Measurements from ENCODE around the gene SGPL1.
"Not testable (repeated sequence)": the region's sequence is repeated elsewhere in the genome, so short reads cannot be mapped to it uniquely, and the experiment has no call there.

Gene SGPL1, protein sequence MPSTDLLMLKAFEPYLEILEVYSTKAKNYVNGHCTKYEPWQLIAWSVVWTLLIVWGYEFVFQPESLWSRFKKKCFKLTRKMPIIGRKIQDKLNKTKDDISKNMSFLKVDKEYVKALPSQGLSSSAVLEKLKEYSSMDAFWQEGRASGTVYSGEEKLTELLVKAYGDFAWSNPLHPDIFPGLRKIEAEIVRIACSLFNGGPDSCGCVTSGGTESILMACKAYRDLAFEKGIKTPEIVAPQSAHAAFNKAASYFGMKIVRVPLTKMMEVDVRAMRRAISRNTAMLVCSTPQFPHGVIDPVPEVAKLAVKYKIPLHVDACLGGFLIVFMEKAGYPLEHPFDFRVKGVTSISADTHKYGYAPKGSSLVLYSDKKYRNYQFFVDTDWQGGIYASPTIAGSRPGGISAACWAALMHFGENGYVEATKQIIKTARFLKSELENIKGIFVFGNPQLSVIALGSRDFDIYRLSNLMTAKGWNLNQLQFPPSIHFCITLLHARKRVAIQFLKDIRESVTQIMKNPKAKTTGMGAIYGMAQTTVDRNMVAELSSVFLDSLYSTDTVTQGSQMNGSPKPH

GRCh38 chr10:70815504-70816219, at the start of gene SGPL1:
SGPL1 (plus strand) TSS chr10:70815948; CDS start chr10:70816854, 906 bp downstream.
- H3K4me3 ChIP-seq (ENCODE audit: low read length), result peak within 1 kb of the TSS; percentile 93
- H3K36me3 ChIP-seq (ENCODE audit: insufficient read depth, low read depth, low read length), result peaks cover 34% of the 10 kb centered on the region
- H3K4me1 ChIP-seq (ENCODE audit: insufficient read depth, low read length), result no peaks in the 10 kb centered on the region
- H3K27ac ChIP-seq (ENCODE audit: low read length), result no peak within 1 kb of the TSS
- H3K9me3 ChIP-seq (ENCODE audit: insufficient read depth, low read depth, low read length), result no peaks in the 10 kb centered on the region
- H3K9ac ChIP-seq (ENCODE audit: low read depth, low read length), result peak within 1 kb of the TSS; percentile 88; the same call in 1 of the 2 replicates
- no peaks in the 10 kb centered on the region for H3K27me3 ChIP-seq (ENCODE audit: insufficient read depth, low read length)

DNA sequence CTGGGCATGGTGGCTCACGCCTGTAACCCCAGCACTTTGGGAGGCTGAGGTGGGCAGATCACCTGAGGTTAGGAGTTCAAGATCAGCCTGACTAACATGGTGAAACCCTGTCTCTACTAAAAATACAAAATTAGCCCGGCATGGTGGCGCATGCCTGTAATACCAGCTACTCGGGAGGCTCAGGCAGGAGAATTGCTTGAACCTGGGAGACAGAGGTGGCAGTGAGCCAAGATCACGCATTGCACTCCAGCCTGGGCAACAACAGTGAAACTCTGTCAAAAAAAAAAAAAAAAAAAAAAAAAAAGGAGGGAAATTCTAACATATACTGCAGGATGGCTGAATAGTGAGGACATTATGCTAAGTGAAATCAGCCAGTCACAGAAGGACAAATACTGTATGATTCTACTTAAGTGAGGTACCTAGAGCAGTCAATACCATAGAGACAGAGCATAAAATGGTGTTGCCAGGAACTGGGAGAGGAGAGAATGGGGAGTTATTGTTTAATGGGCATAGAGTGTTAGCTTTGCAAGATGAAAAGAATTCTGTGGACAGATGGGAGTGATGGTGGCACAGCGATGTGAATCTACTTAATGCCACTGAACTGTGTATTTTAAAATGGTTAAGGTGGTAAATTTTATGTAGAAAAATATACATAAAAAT, 47.6 kb upstream of the SGPL1 start:
- not testable (repeated sequence) for H3K4me1 ChIP-seq (ENCODE audit: insufficient read depth, low read length); H3K9ac ChIP-seq (ENCODE audit: low read depth, low read length); H3K4me3 ChIP-seq (ENCODE audit: low read length); H3K27ac ChIP-seq (ENCODE audit: low read length); H3K27me3 ChIP-seq (ENCODE audit: insufficient read depth, low read length); H3K36me3 ChIP-seq (ENCODE audit: insufficient read depth, low read depth, low read length)
- H3K9me3 ChIP-seq (ENCODE audit: insufficient read depth, low read depth, low read length), result peaks cover 21% of the 10 kb centered on the region

DNA sequence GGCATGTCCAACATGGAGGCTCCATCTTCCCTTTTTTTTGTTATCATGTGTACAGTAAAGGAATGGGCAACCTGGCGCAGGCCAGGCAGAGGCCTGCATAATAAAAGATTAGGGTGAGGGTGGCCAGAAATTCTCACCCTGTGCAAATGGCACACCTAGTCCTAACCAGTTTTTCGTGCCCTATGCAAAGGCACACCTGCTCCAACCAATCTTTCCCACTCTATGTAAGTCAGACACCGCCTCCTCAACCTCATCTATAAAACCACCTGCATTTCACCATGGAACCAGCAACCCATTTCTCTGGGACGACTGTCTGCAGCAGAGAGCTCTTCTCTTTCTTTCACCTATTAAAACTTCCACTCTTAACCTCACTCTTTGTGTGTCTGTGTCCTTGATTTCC, 46.6 kb upstream of the SGPL1 start:
- H3K9me3 ChIP-seq (ENCODE audit: insufficient read depth, low read depth, low read length), result peaks cover 21% of the 10 kb centered on the region
- H3K4me1 ChIP-seq (ENCODE audit: insufficient read depth, low read length), result no peaks in the 10 kb centered on the region
- no peak overlapping the region for H3K4me3 ChIP-seq (ENCODE audit: low read length)
- no peak overlapping the region for H3K27ac ChIP-seq (ENCODE audit: low read length)
- H3K9ac ChIP-seq (ENCODE audit: low read depth, low read length), result no peak overlapping the region
- no peaks in the 10 kb centered on the region for H3K36me3 ChIP-seq (ENCODE audit: insufficient read depth, low read depth, low read length)
- no peaks in the 10 kb centered on the region for H3K27me3 ChIP-seq (ENCODE audit: insufficient read depth, low read length)

DNA sequence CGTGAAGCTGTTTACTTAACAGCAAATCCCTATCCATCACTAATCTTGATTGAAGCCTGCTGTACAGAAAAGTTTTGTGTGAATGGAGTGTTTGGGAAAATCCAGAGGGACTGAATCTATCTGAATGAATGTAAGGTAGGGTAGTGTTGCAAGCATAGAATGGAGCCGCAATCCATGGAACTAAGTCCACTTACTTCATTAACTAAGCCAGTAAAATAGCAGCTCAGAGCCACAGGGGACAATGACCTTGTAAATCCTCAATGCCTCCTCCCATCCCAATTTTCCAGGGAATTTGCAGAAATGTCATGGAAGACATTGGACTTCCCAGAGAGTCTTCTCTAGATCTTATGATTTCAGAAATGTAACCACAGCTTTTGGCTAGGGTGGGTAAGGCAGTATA, 45.7 kb upstream of the SGPL1 start:
- no peak overlapping the region for H3K4me3 ChIP-seq (ENCODE audit: low read length)
- H3K9me3 ChIP-seq (ENCODE audit: insufficient read depth, low read depth, low read length), result peaks cover 21% of the 10 kb centered on the region
- H3K36me3 ChIP-seq (ENCODE audit: insufficient read depth, low read depth, low read length), result no peaks in the 10 kb centered on the region
- no peak overlapping the region for H3K9ac ChIP-seq (ENCODE audit: low read depth, low read length)
- no peak overlapping the region for H3K27ac ChIP-seq (ENCODE audit: low read length)
- no peaks in the 10 kb centered on the region for H3K27me3 ChIP-seq (ENCODE audit: insufficient read depth, low read length)
- no peaks in the 10 kb centered on the region for H3K4me1 ChIP-seq (ENCODE audit: insufficient read depth, low read length)

DNA sequence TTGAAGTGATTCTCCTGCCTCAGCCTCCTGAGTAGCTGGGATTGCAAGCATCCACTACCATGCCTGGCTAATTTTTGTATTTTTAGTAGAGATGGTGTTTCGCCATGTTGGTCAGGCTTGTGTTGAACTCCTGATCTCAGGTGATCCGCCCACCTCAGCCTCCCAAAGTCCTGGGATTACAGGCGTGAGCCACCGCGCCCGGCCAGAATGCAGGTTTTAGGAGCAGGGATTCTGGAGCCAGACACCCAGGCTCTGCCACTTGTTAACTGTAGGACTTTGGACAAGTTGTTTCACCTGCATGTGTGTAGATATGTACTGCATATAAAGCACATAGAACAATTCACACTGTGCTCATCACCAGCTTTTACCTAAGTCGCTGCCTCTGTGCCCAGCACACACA, 45.2 kb upstream of the SGPL1 start:
- H3K27ac ChIP-seq (ENCODE audit: low read length); H3K36me3 ChIP-seq (ENCODE audit: insufficient read depth, low read depth, low read length); H3K4me1 ChIP-seq (ENCODE audit: insufficient read depth, low read length); H3K9ac ChIP-seq (ENCODE audit: low read depth, low read length); H3K27me3 ChIP-seq (ENCODE audit: insufficient read depth, low read length); H3K4me3 ChIP-seq (ENCODE audit: low read length): not testable (repeated sequence)
- peaks cover 17% of the 10 kb centered on the region for H3K9me3 ChIP-seq (ENCODE audit: insufficient read depth, low read depth, low read length)

DNA sequence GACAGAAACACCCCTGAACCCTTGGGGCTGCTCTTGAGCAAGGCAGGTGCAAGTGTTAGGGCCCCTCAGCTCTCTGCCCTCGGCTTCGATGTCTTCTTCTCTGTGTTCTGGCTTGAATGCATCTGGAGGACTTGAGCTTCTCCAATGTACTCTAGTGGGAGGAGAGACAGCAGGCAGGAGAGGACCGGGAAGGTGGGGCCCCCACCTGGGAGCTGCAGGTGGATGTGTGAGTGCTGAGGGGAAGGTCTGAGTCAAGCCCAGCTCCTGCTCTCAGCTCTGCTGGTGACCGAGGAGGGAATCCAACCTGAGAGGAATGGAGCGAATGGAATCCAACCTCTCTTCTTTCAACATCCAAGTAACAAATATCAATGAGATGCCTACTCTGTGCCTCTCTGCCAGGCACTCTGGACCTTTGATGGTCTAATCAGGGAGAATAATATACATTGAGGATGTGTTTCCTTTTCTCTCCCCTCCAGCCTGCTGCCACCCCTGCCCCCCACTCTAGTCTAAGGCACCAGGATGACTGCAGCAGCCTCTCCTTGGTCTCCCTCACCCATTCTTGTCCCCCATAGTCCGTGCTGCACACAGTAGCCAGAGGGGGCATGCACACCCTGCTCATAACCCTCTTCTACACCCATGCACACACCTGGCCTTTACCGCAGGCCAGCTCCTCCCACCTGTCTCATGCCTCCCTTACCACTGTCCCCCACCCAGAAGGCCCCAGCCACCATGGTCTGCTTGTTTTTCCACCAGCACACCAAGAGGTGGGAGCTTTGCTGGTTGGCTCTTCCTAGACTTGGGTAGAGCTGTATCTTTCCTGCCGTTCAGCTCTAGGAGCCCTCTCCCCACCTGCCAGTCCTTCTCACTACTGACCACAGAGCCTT, 44.2 kb upstream of the SGPL1 start:
- Histone ChIP-seq H3K4me3 (ENCODE audit: low read length) (no peak overlapping the region), H3K9me3 (ENCODE audit: insufficient read depth, low read depth, low read length) (peaks cover 7% of the 10 kb centered on the region; the same call in 1 of the 2 replicates), H3K27ac (ENCODE audit: low read length) (no peak overlapping the region), H3K9ac (ENCODE audit: low read depth, low read length) (no peak overlapping the region), H3K4me1 (ENCODE audit: insufficient read depth, low read length) (no peaks in the 10 kb centered on the region), H3K27me3 (ENCODE audit: insufficient read depth, low read length) (no peaks in the 10 kb centered on the region), H3K36me3 (ENCODE audit: insufficient read depth, low read depth, low read length) (no peaks in the 10 kb centered on the region)

GRCh38 chr10:70772627-70773026, 43.1 kb upstream of the SGPL1 start:
- no peak overlapping the region for H3K27ac ChIP-seq (ENCODE audit: low read length)
- H3K9ac ChIP-seq (ENCODE audit: low read depth, low read length), result no peak overlapping the region
- no peaks in the 10 kb centered on the region for H3K4me1 ChIP-seq (ENCODE audit: insufficient read depth, low read length)
- H3K36me3 ChIP-seq (ENCODE audit: insufficient read depth, low read depth, low read length), result no peaks in the 10 kb centered on the region
- no peak overlapping the region for H3K4me3 ChIP-seq (ENCODE audit: low read length)
- H3K9me3 ChIP-seq (ENCODE audit: insufficient read depth, low read depth, low read length), result no peaks in the 10 kb centered on the region
- H3K27me3 ChIP-seq (ENCODE audit: insufficient read depth, low read length), result no peaks in the 10 kb centered on the region

- Histone ChIP-seq H3K27ac (ENCODE audit: low read length) (no peak overlapping the region), H3K9me3 (ENCODE audit: insufficient read depth, low read depth, low read length) (no peaks in the 10 kb centered on the region), H3K4me3 (ENCODE audit: low read length) (no peak overlapping the region), H3K36me3 (ENCODE audit: insufficient read depth, low read depth, low read length) (no peaks in the 10 kb centered on the region), H3K9ac (ENCODE audit: low read depth, low read length) (no peak overlapping the region), H3K27me3 (ENCODE audit: insufficient read depth, low read length) (no peaks in the 10 kb centered on the region), H3K4me1 (ENCODE audit: insufficient read depth, low read length) (no peaks in the 10 kb centered on the region)
These were observed 42.3 kb upstream of the SGPL1 start for GRCh38 chr10:70773461-70773860.

- Histone ChIP-seq H3K9me3 (ENCODE audit: insufficient read depth, low read depth, low read length) (no peaks in the 10 kb centered on the region), H3K27ac (ENCODE audit: low read length) (no peak overlapping the region), H3K4me3 (ENCODE audit: low read length) (no peak overlapping the region), H3K4me1 (ENCODE audit: insufficient read depth, low read length) (no peaks in the 10 kb centered on the region), H3K9ac (ENCODE audit: low read depth, low read length) (no peak overlapping the region), H3K36me3 (ENCODE audit: insufficient read depth, low read depth, low read length) (no peaks in the 10 kb centered on the region), H3K27me3 (ENCODE audit: insufficient read depth, low read length) (no peaks in the 10 kb centered on the region)
These were observed 41.6 kb upstream of the SGPL1 start for GRCh38 chr10:70773965-70774809.

- Histone ChIP-seq H3K27ac (ENCODE audit: low read length) (no peak overlapping the region), H3K36me3 (ENCODE audit: insufficient read depth, low read depth, low read length) (no peaks in the 10 kb centered on the region)
These were observed 40.7 kb upstream of the SGPL1 start for GRCh38 chr10:70774810-70775678.

More at GRCh38 chr10:70774810-70775678, 40.7 kb upstream of the SGPL1 start:
- Histone ChIP-seq H3K9ac (ENCODE audit: low read depth, low read length) (no peak overlapping the region; the same call in 1 of the 2 replicates), H3K9me3 (ENCODE audit: insufficient read depth, low read depth, low read length) (no peaks in the 10 kb centered on the region), H3K4me1 (ENCODE audit: insufficient read depth, low read length) (no peaks in the 10 kb centered on the region), H3K27me3 (ENCODE audit: insufficient read depth, low read length) (no peaks in the 10 kb centered on the region), H3K4me3 (ENCODE audit: low read length) (no peak overlapping the region)
